Natural killer cell (primary cell): ENCODE results near the gene SENP6. TPM values are rescaled to one million over a fixed set of nuclear protein-coding genes. Genes with fewer than 3 reads are reported as not detected.
A peak's percentile ranks its signal among the peaks of the same experiment; 100 is the strongest.

Experiments
- ATAC-seq, 3 donors: fragments of 150-1000 bp in 2 of 3; fragments of 200-7000 bp in 1 of 3; cut with Tn5 transposase; 1 replicate in 1 of 3; 2 replicates in 2 of 3; pipeline ENCODE4 v1.10.0; 2021; ENCODE audit warnings: mild to moderate bottlenecking in 2 of 3, moderate library complexity in 2 of 3
- DNase-seq, 2 donors: peaks; one replicate each; pipeline versions ENCODE4 v3.0.0 to v3.0.0-alpha.2; 2013 to 2021; ENCODE audit warnings: mixed read lengths in 1 of 2
- H3K27ac ChIP-seq: one replicate; pipeline ENCODE4 v1.5.1; 2013; ENCODE audit warnings: mild to moderate bottlenecking, low read length
- H3K27me3 ChIP-seq: one replicate; pipeline ENCODE4 v1.6.1; 2013; ENCODE audit warnings: low read length; ENCODE audit not compliant: control insufficient read depth, insufficient read depth
- H3K36me3 ChIP-seq: one replicate; pipeline ENCODE4 v1.6.1; 2013; ENCODE audit warnings: low read length; ENCODE audit not compliant: control insufficient read depth, insufficient read depth
- H3K4me1 ChIP-seq: one replicate; pipeline ENCODE4 v1.6.1; 2013; ENCODE audit warnings: low read length; ENCODE audit not compliant: control insufficient read depth, insufficient read depth
- H3K4me3 ChIP-seq: one replicate; pipeline ENCODE4 v1.5.1; 2013; ENCODE audit warnings: low read length
- H3K9me3 ChIP-seq: one replicate; pipeline ENCODE4 v1.6.1; 2013; ENCODE audit warnings: low read length; ENCODE audit not compliant: control insufficient read depth, insufficient read depth
- H3K27ac Mint-ChIP-seq, 2 donors: one replicate each; pipeline ENCODE4 v1.8.0; 2022; ENCODE audit warnings: mild to moderate bottlenecking in 2 of 2, mixed read lengths in 2 of 2, moderate library complexity in 1 of 2
- H3K27me3 Mint-ChIP-seq, 2 donors: one replicate each; pipeline ENCODE4 v1.8.0; 2022; ENCODE audit warnings: low read depth in 2 of 2, mixed read lengths in 2 of 2
- H3K36me3 Mint-ChIP-seq: one replicate; pipeline ENCODE4 v1.8.0; 2022; ENCODE audit warnings: mixed read lengths
- H3K4me1 Mint-ChIP-seq, 2 donors: one replicate each; pipeline ENCODE4 v1.8.0; 2022; ENCODE audit warnings: mixed read lengths in 2 of 2
- H3K4me3 Mint-ChIP-seq: one replicate; pipeline ENCODE4 v1.8.0; 2022; ENCODE audit warnings: mild to moderate bottlenecking, moderate library complexity, mixed read lengths
- H3K9me3 Mint-ChIP-seq, 2 donors: one replicate each; pipeline ENCODE4 v1.8.0; 2022; ENCODE audit warnings: mixed read lengths in 2 of 2
- CTCF ChIP-seq: fragments of 200-600 bp; IDR thresholded peaks from one replicate; pipeline ENCODE4 v1.8.0; 2022; ENCODE audit warnings: antibody characterized with exemption
- WGBS: methylation state at CpG from one replicate; pipeline ENCODE4 v1.1.7; 2013; ENCODE audit warnings: missing lambda C conversion rate; ENCODE audit not compliant: insufficient coverage; 5-methylcytosine and 5-hydroxymethylcytosine counted together
- intact Hi-C: fragments of 100-400 bp; cut with micrococcal nuclease; formaldehyde crosslinking; loops from one replicate; pipeline ENCODE4 v1.14.2; 2022
- total RNA-seq, 4 donors: library from RNA; stranded (reverse); fragments of 120-200 nt in 1 of 4; gene quantifications; one replicate each; pipeline versions ENCODE4 v1.2.3 to v1.2.4, GENCODE V29; 2013 to 2022

The SENP6 gene
- total RNA-seq, 3 donors from 2014 or later (not counting 1 experiment from before 2014, with no cell fraction given): 102 to 117 (median 108) TPM

- Mint-ChIP-seq H3K27me3 (no peaks in the 10 kb centered on the region), H3K27ac (peak overlapping the region; percentile 0 to 43), H3K4me1 (peaks cover 56 to 67% of the 10 kb centered on the region in 2 donors), H3K4me3 (no peak overlapping the region), H3K36me3 (no peaks in the 10 kb centered on the region), H3K9me3 (no peaks in the 10 kb centered on the region)
- 95% methylated on average over 4 of the region's 4 CpGs for WGBS
- H3K4me3 ChIP-seq: no peak overlapping the region
- intact Hi-C loops: loop anchor here (10.0 kb wide), 1 partner anchor 361 kb away; the partner anchor contains the start of gene COX7A2
- no peaks in the 10 kb centered on the region for H3K9me3 ChIP-seq
- no peaks in the 10 kb centered on the region for H3K27me3 ChIP-seq
- DNase-seq (no peak), ATAC-seq (no peak)
- H3K27ac ChIP-seq: no peak overlapping the region
- no peak for TF ChIP-seq CTCF
- peaks cover 3% of the 10 kb centered on the region for H3K36me3 ChIP-seq
- peaks cover 20% of the 10 kb centered on the region for H3K4me1 ChIP-seq
These were observed 4.0 kb downstream of the SENP6 start for GRCh38 chr6:75605635-75606034.

- H3K9me3 Mint-ChIP-seq: no peaks in the 10 kb centered on the region
- Histone ChIP-seq H3K4me3 (no peak overlapping the region), H3K9me3 (no peaks in the 10 kb centered on the region), H3K4me1 (peaks cover 27% of the 10 kb centered on the region), H3K27ac (no peak overlapping the region), H3K27me3 (no peaks in the 10 kb centered on the region), H3K36me3 (peaks cover 3% of the 10 kb centered on the region)
- H3K4me3 Mint-ChIP-seq: no peak overlapping the region
- 95% methylated on average over 3 of the region's 3 CpGs for WGBS
- H3K36me3 Mint-ChIP-seq: no peaks in the 10 kb centered on the region
- no peak for TF ChIP-seq CTCF
- DNase-seq (no peak), ATAC-seq (no peak)
- intact Hi-C loops: loop anchor here (10.0 kb wide), 1 partner anchor 364 kb away; the partner anchor contains the start of gene COX7A2
- H3K4me1 Mint-ChIP-seq: peaks cover 68 to 73% of the 10 kb centered on the region in 2 donors
- no peaks in the 10 kb centered on the region for H3K27me3 Mint-ChIP-seq
- peak overlapping the region in 1 of 2 donors; percentile 55 for H3K27ac Mint-ChIP-seq
These were observed 6.6 kb downstream of the SENP6 start for GRCh38 chr6:75608304-75608703.

- H3K9me3 Mint-ChIP-seq: no peaks in the 10 kb centered on the region
- H3K27ac ChIP-seq: no peak overlapping the region
- H3K9me3 ChIP-seq: no peaks in the 10 kb centered on the region
- H3K4me3 Mint-ChIP-seq: no peak overlapping the region
- WGBS: 67% methylated on average over 1 of the region's 4 CpGs
- H3K36me3 ChIP-seq: peaks cover 3% of the 10 kb centered on the region
- H3K4me1 ChIP-seq: peaks cover 27% of the 10 kb centered on the region
- H3K4me3 ChIP-seq: no peak overlapping the region
- peak overlapping the region; percentile 11 to 47 for H3K27ac Mint-ChIP-seq
- H3K27me3 ChIP-seq: no peaks in the 10 kb centered on the region
- TF ChIP-seq CTCF: no peak
- H3K4me1 Mint-ChIP-seq: peaks cover 68 to 73% of the 10 kb centered on the region in 2 donors
- ATAC-seq (peak in 1 of 3 donors; percentile 55), DNase-seq (no peak)
- no peaks in the 10 kb centered on the region for H3K27me3 Mint-ChIP-seq
- intact Hi-C loops: loop anchor here (10.0 kb wide), 1 partner anchor 364 kb away; the partner anchor contains the start of gene COX7A2
- H3K36me3 Mint-ChIP-seq: no peaks in the 10 kb centered on the region
These were observed 7.4 kb downstream of the SENP6 start for GRCh38 chr6:75608956-75609533.
